ENCODE results near the gene LLCFC1.

GRCh38 chr7:142927949-142928348 is 11.3 kb upstream of the LLCFC1 start:
- TF ChIP-seq CTCF (IDR thresholded peaks at IDR 0.05) = no peak
- no peak for TF ChIP-seq ZFX (IDR thresholded peaks at IDR 0.05; ENCODE audit: borderline replicate concordance)
